ENCODE results near the gene SLC34A2.

The SLC34A2 gene

DNA sequence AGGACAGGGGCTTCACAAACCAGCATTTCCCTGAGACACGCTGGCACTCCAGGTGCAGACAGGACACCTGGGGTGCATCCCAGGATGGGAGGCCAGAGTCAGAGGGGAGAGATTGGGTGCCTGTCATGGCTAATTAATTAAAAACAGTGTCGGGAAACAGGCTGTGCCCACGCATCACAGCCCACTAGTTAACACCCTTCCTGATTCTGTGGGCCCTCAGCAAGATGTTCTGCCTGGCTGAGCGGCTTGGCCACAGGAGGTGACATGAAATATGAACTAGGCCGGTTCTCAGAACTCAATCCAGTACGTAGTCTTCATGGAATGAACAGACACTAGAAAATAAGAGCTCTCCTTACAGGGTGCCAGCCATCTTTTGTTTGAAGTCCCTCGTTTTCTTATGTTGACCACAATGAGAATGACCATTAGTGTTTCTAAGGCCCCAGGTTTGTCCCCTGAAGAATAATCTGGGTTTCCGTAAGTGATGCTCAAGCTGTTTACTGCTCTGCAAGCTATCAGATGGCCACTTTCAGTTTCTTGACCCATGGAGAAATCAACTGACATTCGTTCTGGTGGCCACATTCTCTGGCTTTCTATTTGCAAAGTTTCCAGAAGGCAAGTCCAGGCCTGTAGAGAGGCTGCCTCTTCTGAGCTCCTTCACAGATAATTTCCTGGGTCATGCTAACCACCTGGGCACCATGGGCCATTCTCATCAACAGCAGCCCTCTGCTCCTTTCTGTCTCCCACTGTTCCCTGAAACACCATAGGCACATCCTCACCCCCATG, 72.3 kb downstream of the SLC34A2 start:
- DNase-seq: no peak
